AG04450 (cell line): ENCODE results near the gene OSBPL1A. TPM values are rescaled to one million over a fixed set of nuclear protein-coding genes. Genes with fewer than 3 reads are reported as not detected.

ENCODE experiments used
- CTCF ChIA-PET: fragments of 300-600, 350-600 bp; formaldehyde crosslinking; extraction: SDS; loops from one replicate; lab custom pipeline; 2022; ENCODE audit warnings: antibody characterized with exemption, inconsistent platforms; lab: Charles Lee
- POLR2A ChIA-PET: fragments of 350-600 bp; formaldehyde crosslinking; extraction: SDS; loops from one replicate; lab custom pipeline; 2021; ENCODE audit warnings: antibody characterized with exemption, inconsistent platforms; lab: Yijun Ruan, JAX
- DNase-seq: peaks from one replicate; pipeline ENCODE4 v3.0.0-alpha.2; 2011; ENCODE audit warnings: low read depth, low spot score
- H3K27ac ChIP-seq: one replicate; pipeline ENCODE4 v1.5.1; 2012; ENCODE audit warnings: low read depth, low read length, control low read depth
- H3K27me3 ChIP-seq: one replicate; pipeline ENCODE4 v1.6.0; 2012; ENCODE audit warnings: low read length; ENCODE audit not compliant: control insufficient read depth, insufficient read depth
- H3K4me3 ChIP-seq: 2 replicates; pipeline ENCODE4 v1.5.1; 2011; ENCODE audit warnings: mild to moderate bottlenecking, low read depth, low read length, control low read depth
- H3K9me3 ChIP-seq: 2 replicates; pipeline ENCODE4 v1.5.1; 2012; ENCODE audit warnings: low read length; ENCODE audit not compliant: control insufficient read depth, insufficient read depth
- CTCF ChIP-seq: IDR thresholded peaks from 2 replicates; pipeline ENCODE4 v1.5.1; 2011; ENCODE audit warnings: low read depth, low read length, control low read depth, inconsistent platforms
- polyA plus RNA-seq: library from polyadenylated mRNA; depleted of rRNA; stranded (reverse); fragments of >200 nt; gene quantifications from 2 replicates; pipeline ENCODE4 v1.2.3, GENCODE V29; 2011

Gene OSBPL1A
- polyA plus RNA-seq, 1 experiment, result 56.1 TPM

DNA sequence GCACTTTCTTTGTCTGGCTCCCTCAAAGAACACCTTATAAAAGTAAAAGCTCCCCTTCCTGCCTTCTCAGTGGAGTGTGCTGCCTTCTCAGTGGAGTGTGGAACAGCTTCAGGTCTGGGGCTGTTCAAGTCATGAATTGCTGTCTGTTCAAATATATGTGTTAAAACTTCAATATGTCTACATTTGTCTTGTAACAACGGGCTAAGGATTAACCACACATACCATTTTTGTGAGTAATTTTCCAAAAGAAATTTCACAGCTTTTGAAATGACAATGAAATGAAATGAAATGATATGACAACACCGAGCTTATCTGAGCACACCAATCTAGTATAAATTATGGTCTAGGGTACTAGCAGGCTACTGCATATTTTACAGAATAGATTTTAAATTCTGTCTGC, 215.8 kb downstream of the OSBPL1A start:
- TF ChIP-seq CTCF, result no peak
- POLR2A ChIA-PET, result interaction anchor here (0.6 kb wide), 2 partner anchors 43 to 89 kb away, joined by 3 to 4 read pairs; partner anchors contain the start of gene CABYR
- no peak overlapping the region for H3K4me3 ChIP-seq
- H3K9me3 ChIP-seq, result no peaks in the 10 kb centered on the region
- H3K27ac ChIP-seq, result no peak overlapping the region
- no peak for DNase-seq
- CTCF ChIA-PET, result interaction anchor here (1.0 kb wide), 1 partner anchor 10 kb away, joined by 3 read pairs; no protein-coding TSS in a partner anchor
- H3K27me3 ChIP-seq, result no peaks in the 10 kb centered on the region

DNA sequence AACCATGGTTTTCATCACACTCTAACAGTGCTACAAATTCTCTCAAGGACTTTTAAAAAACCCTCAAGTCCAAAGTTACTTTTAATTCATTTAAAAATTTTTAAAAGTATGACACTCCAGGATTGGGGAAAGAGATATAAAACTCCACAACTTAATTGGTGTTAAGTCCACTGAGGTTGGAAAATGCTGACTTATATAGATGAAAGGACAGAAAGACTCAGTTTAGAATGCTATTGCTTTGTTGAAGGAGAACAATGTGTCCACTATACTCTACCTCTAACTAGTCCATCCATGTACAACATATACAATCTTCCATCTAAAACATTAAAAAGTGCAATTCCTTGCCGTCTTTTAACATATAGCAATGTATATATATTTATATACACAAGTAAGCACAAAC, 217.6 kb downstream of the OSBPL1A start:
- no peak for TF ChIP-seq CTCF
- no peaks in the 10 kb centered on the region for H3K27me3 ChIP-seq
- H3K4me3 ChIP-seq, result no peak overlapping the region
- ChIA-PET CTCF (no interaction called here), POLR2A (no interaction called here)
- DNase-seq, result no peak
- H3K9me3 ChIP-seq, result no peaks in the 10 kb centered on the region
- no peak overlapping the region for H3K27ac ChIP-seq

- CTCF ChIA-PET, result interaction anchor here (1.3 to 3.9 kb wide), 12 partner anchors 10 to 311 kb away, joined by 3 to 63 read pairs (median 6); no protein-coding TSS in a partner anchor
- POLR2A ChIA-PET, result no interaction called here
These were observed 220.0 kb downstream of the OSBPL1A start for GRCh38 chr18:24177499-24178133.

DNA sequence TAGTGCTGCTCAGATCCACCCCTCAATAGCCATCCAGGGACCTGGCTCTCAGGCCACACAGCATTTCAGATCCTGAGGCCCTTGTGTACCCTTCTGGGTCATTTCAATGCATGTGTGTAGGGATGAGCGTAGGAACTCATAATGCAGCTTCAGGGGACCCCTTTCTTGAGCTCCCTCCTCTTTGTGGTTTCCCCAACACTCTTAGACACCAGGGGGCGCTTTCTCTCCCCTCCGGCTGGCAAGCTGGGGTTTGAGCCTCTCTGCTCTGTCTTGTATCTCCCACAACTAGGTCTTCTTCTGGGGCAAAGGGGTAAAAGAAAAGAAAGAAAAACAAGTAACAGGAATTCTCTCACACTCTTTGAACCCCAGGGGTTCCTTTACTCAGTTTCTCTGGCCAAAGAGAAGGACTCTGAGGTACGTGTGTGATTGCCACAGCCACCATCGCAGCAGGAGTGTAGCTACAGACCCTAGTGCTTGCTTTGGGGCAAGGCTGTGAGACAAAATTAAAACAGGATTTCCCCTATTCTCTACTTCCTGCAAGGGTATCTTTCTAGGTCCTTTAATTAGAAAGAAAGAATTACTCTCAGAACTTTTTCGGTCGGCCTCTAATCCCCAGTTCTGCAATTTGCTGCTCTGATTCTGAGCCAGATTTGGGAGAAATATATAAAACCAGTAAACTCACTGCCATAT, 220.8 kb downstream of the OSBPL1A start:
- ChIA-PET POLR2A (interaction anchor here (0.6 kb wide), 1 partner anchor 219 kb away, joined by 3 read pairs; no protein-coding TSS in a partner anchor), CTCF (interaction anchor here (0.5 to 3.9 kb wide), 35 partner anchors 9 to 1732 kb away, joined by 3 to 63 read pairs (median 4); no protein-coding TSS in a partner anchor)
- Histone ChIP-seq H3K9me3 (no peaks in the 10 kb centered on the region), H3K27ac (no peak overlapping the region), H3K4me3 (no peak overlapping the region), H3K27me3 (no peaks in the 10 kb centered on the region)
- DNase-seq, result peak; percentile 10
- TF ChIP-seq CTCF, result peak; percentile 82

More at GRCh38 chr18:24177499-24178133, 220.0 kb downstream of the OSBPL1A start:
- Histone ChIP-seq H3K4me3 (no peak overlapping the region), H3K27ac (no peak overlapping the region), H3K9me3 (no peaks in the 10 kb centered on the region), H3K27me3 (no peaks in the 10 kb centered on the region)
- DNase-seq, result no peak
- TF ChIP-seq CTCF, result no peak

DNA sequence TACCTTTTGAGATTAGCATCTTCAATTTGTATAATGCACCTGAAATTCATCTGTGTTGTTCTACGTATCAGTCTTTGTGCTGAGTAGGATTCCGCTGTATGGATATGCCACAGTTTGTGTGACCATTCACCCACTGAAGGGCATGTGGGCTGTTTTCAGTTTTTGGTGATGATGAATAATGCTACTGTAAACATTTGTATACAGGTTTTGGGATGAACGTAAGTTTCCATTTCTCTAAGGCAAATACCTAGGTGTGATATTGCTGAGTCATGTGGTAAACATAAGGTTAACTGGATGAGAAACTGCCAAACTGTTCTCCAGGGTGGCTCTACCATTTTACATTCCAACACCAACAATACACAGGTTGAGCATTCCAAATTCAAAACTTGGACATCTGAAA, 223.6 kb downstream of the OSBPL1A start:
- Histone ChIP-seq H3K27ac (no peak overlapping the region), H3K27me3 (no peaks in the 10 kb centered on the region), H3K9me3 (no peaks in the 10 kb centered on the region), H3K4me3 (no peak overlapping the region)
- no peak for TF ChIP-seq CTCF
- ChIA-PET CTCF (interaction anchor here (1.5 kb wide), 1 partner anchor 123 kb away, joined by 3 read pairs; no protein-coding TSS in a partner anchor), POLR2A (no interaction called here)
- DNase-seq, result no peak
